Activated CD8-positive, alpha-beta T cell treated with anti-CD3 and anti-CD28 coated beads for 36 hours (primary cell): ENCODE data around the gene ZNF584. TPM values are rescaled to one million over a fixed set of nuclear protein-coding genes. Genes with fewer than 3 reads are reported as not detected.

ENCODE experiments used
- ATAC-seq: fragments of 200-7000 bp; cut with Tn5 transposase; one replicate; pipeline ENCODE4 v1.10.0; 2021; ENCODE audit warnings: mild to moderate bottlenecking, moderate library complexity
- CTCF ChIA-PET: fragments of 350-600 bp; sonication (Branson Sonifier 250); formaldehyde crosslinking; loops from one replicate; lab custom pipeline; 2021; ENCODE audit warnings: antibody characterized with exemption; lab: Charles Lee
- POLR2A ChIA-PET: fragments of 350-600 bp; sonication (Branson Sonifier 250); formaldehyde crosslinking; loops from one replicate; lab custom pipeline; 2021; ENCODE audit warnings: antibody characterized with exemption; lab: Charles Lee
- DNase-seq: peaks from one replicate; pipeline ENCODE4 v3.0.0-alpha.2; 2020
- H3K27ac Mint-ChIP-seq: one replicate; pipeline ENCODE4 v1.8.0; 2021; ENCODE audit warnings: mild to moderate bottlenecking, mixed read lengths
- H3K27me3 Mint-ChIP-seq: one replicate; pipeline ENCODE4 v1.8.0; 2021; ENCODE audit warnings: mixed read lengths
- H3K36me3 Mint-ChIP-seq: one replicate; pipeline ENCODE4 v1.8.0; 2021; ENCODE audit warnings: low read depth, mixed read lengths
- H3K4me1 Mint-ChIP-seq: one replicate; pipeline ENCODE4 v1.8.0; 2021; ENCODE audit warnings: low read depth, mixed read lengths
- H3K4me3 Mint-ChIP-seq: one replicate; pipeline ENCODE4 v1.8.0; 2021; ENCODE audit warnings: mild to moderate bottlenecking, moderate library complexity, mixed read lengths
- H3K9me3 Mint-ChIP-seq: one replicate; pipeline ENCODE4 v1.8.0; 2021; ENCODE audit warnings: mixed read lengths
- CTCF ChIP-seq: fragments of 200-600 bp; IDR thresholded peaks from one replicate; pipeline ENCODE4 v1.8.0; 2022; ENCODE audit warnings: antibody characterized with exemption, mild to moderate bottlenecking
- intact Hi-C: fragments of 100-400 bp; cut with micrococcal nuclease; formaldehyde crosslinking; loops from one replicate; pipeline ENCODE4 v1.10.0; 2022
- total RNA-seq, 2 experiments: library from RNA; stranded (reverse); gene quantifications; one replicate each; pipeline ENCODE4 v1.2.3, GENCODE V29; 2021

ZNF584 gene
- total RNA-seq, 2 experiments from 2014 or later, result 12.0 to 14.3 TPM

GRCh38 chr19:58398545-58398944 is 9.9 kb upstream of the ZNF584 start:
- no peak overlapping the region for H3K27ac Mint-ChIP-seq
- no peaks in the 10 kb centered on the region for H3K9me3 Mint-ChIP-seq
- ATAC-seq (no peak), DNase-seq (no peak)
- no peak for TF ChIP-seq CTCF
- ChIA-PET CTCF (no interaction called here), POLR2A (interaction anchor here (0.8 to 7.2 kb wide), 2 partner anchors 11 to 69 kb away, joined by 3 to 45 read pairs; partner anchors contain the start of gene RPS5)
- H3K4me3 Mint-ChIP-seq, result no peak overlapping the region
- H3K36me3 Mint-ChIP-seq, result peaks cover 18% of the 10 kb centered on the region
- peaks cover 16% of the 10 kb centered on the region for H3K4me1 Mint-ChIP-seq
- H3K27me3 Mint-ChIP-seq, result no peaks in the 10 kb centered on the region
- intact Hi-C loops, result no loop called here

GRCh38 chr19:58399903-58400302 is 8.5 kb upstream of the ZNF584 start:
- ATAC-seq (no peak), DNase-seq (no peak)
- Mint-ChIP-seq H3K4me3 (no peak overlapping the region), H3K27ac (no peak overlapping the region), H3K36me3 (peaks cover 6% of the 10 kb centered on the region), H3K27me3 (no peaks in the 10 kb centered on the region), H3K4me1 (peaks cover 18% of the 10 kb centered on the region), H3K9me3 (no peaks in the 10 kb centered on the region)
- ChIA-PET POLR2A (interaction anchor here (7.2 kb wide), 1 partner anchor 12 kb away, joined by 45 read pairs; the partner anchor contains the start of gene RPS5), CTCF (no interaction called here)
- TF ChIP-seq CTCF, result no peak
- intact Hi-C loops, result no loop called here

DNA sequence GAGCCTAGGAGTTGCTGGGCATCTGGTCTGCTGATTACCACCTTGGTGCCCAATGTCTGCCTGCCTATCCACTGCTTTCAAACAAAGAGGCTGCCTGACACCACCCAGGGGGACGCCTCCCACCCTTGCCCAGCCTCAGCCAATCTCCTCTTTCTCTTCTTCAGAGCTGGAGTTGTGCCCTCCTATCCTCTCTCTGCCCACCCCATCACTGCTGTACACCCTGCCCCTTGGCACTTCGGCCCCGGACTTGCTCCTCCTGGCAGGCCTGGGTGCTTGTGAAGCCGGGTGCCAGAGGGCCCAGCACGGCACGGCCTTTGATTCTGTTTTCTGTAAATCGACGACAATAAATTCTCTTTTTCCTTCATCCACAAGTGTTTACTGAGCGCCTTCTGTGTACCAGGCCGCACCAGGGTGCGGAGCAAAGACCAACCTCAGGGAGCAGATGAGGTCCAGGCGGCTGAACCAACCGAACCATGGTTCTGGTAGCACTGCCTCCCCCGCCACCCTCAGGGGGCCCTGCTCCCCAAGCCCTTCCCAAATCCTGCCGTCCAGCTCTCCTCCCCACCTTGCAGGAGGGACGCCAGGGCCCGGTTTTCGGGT is 8.0 kb upstream of the ZNF584 start:
- Mint-ChIP-seq H3K4me3 (peak overlapping the region; percentile 87), H3K27ac (no peak overlapping the region), H3K36me3 (peaks cover 5% of the 10 kb centered on the region), H3K4me1 (peaks cover 18% of the 10 kb centered on the region), H3K9me3 (no peaks in the 10 kb centered on the region), H3K27me3 (no peaks in the 10 kb centered on the region)
- no peak for TF ChIP-seq CTCF
- POLR2A ChIA-PET, result interaction anchor here (7.2 kb wide), 1 partner anchor 13 kb away, joined by 45 read pairs; the partner anchor contains the start of gene RPS5
- intact Hi-C loops, result no loop called here
- ATAC-seq (no peak), DNase-seq (no peak)
- CTCF ChIA-PET, result no interaction called here

- CTCF ChIA-PET, result no interaction called here
- DNase-seq (peak; percentile 100), ATAC-seq (peak; percentile 99)
- peaks cover 18% of the 10 kb centered on the region for H3K4me1 Mint-ChIP-seq
- POLR2A ChIA-PET, result interaction anchor here (7.2 kb wide), 1 partner anchor 14 kb away, joined by 45 read pairs; the partner anchor contains the start of gene RPS5
- H3K4me3 Mint-ChIP-seq, result peak overlapping the region; percentile 87
- no peaks in the 10 kb centered on the region for H3K27me3 Mint-ChIP-seq
- peak overlapping the region; percentile 86 for H3K27ac Mint-ChIP-seq
- no peaks in the 10 kb centered on the region for H3K36me3 Mint-ChIP-seq
- TF ChIP-seq CTCF, result no peak
- H3K9me3 Mint-ChIP-seq, result no peaks in the 10 kb centered on the region
- intact Hi-C loops, result no loop called here
Observed at GRCh38 chr19:58400916-58401839, 7.3 kb upstream of the ZNF584 start.
